ENCODE measurements around the gene CRHR1. TPM values are rescaled to one million over a fixed set of nuclear protein-coding genes. Genes with fewer than 3 reads are reported as not detected.

The CRHR1 gene
- total RNA-seq, 3 donors from 2014 or later: 1.6 to 2.8 TPM; not detected in 1

DNA sequence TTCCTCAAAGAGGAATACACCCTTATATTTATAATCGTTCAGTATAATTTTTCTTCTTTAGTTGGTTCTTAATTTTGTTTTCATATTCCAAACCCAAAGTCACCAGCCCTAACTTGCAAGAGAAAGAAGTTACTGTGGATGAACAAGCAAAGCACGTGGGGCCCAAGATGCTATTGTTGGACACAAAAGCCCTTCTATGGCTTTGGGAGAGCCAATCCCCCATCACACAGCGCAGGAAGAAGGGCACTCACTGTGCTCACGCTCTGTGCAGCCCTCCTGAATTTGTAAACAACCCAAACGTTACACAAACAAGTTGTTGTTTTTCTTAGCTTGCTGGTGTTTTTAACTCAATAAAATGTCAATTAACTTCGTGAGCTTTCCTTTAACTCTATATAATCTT is 83.1 kb downstream of the CRHR1 start:
- no peaks in the 10 kb centered on the region for H3K4me1 ChIP-seq
- TF ChIP-seq CTCF (IDR thresholded peaks at IDR 0.05): no peak
- no peak for TF ChIP-seq POLR2A (IDR thresholded peaks at IDR 0.05)
- no peak for TF ChIP-seq POLR2AphosphoS5 (IDR thresholded peaks at IDR 0.05)
- H3K36me3 ChIP-seq: no peaks in the 10 kb centered on the region
- no peak overlapping the region for H3K27ac ChIP-seq
- no peak overlapping the region for H3K4me3 ChIP-seq
- H3K9me3 ChIP-seq: no peaks in the 10 kb centered on the region
- intact Hi-C loops (cut with DNase I; ENCODE audit: low total_unique reads): no loop called here
- DNase-seq (ENCODE audit: low spot score in 2 of 2): no peak
- no peaks in the 10 kb centered on the region for H3K27me3 ChIP-seq

DNA sequence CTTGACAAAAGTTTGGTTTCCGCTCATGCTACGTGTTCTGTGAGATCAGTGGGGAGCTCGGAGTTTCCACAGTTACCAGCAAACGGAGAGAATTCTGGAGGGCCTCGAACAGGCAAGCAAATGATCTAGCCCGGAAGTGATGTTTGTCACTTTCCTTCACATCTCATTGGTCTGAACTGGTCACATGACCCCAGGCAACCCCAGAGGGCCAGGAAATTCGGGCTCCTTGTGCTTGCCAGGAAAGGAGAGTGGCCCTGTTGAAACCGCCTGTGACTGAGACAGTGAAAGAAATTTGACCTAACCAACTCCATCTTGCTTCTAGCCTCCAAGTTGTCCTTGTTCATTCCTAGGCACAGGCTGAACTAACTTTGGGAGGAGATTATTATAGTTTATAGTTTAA is 83.6 kb downstream of the CRHR1 start:
- no peak for DNase-seq (ENCODE audit: low spot score in 2 of 2)
- intact Hi-C loops (cut with DNase I; ENCODE audit: low total_unique reads): no loop called here
- no peaks in the 10 kb centered on the region for H3K27me3 ChIP-seq

DNA sequence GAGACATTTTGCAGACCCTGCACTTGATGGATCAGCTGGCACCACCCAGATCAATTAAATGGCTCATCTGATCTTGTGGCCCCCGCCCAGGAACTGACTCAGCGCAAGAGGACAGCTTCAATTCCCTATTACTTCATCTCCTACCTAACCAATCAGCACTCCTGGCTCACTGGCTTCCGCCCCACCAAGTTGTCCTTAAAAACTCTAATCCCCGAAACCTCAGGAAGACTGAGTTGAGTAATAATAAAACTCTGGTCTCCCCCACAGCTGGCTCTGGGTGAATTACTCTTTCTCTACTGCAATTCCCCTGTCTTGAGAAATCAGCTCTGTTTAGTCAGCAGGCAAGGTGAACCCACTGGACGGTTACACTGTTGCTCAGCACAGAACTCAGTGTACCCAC is 84.2 kb downstream of the CRHR1 start:
- Histone ChIP-seq H3K27ac (no peak overlapping the region), H3K9me3 (no peaks in the 10 kb centered on the region), H3K27me3 (no peaks in the 10 kb centered on the region), H3K4me1 (no peaks in the 10 kb centered on the region), H3K4me3 (no peak overlapping the region), H3K36me3 (no peaks in the 10 kb centered on the region)
- intact Hi-C loops (cut with DNase I; ENCODE audit: low total_unique reads): no loop called here
- no peak for DNase-seq (ENCODE audit: low spot score in 2 of 2)
- TF ChIP-seq POLR2A (IDR thresholded peaks at IDR 0.05) (no peak), POLR2AphosphoS5 (IDR thresholded peaks at IDR 0.05) (no peak), CTCF (IDR thresholded peaks at IDR 0.05) (no peak)

More for the DNA sequence above, 83.6 kb downstream of the CRHR1 start:
- Histone ChIP-seq H3K36me3 (no peaks in the 10 kb centered on the region), H3K4me3 (no peak overlapping the region), H3K9me3 (no peaks in the 10 kb centered on the region), H3K27ac (no peak overlapping the region), H3K4me1 (no peaks in the 10 kb centered on the region)
- TF ChIP-seq POLR2AphosphoS5 (IDR thresholded peaks at IDR 0.05) (no peak), POLR2A (IDR thresholded peaks at IDR 0.05) (no peak), CTCF (IDR thresholded peaks at IDR 0.05) (no peak)

GRCh38 chr17:45869676-45870341 is 85.7 kb downstream of the CRHR1 start:
- Histone ChIP-seq H3K36me3 (no peaks in the 10 kb centered on the region), H3K4me3 (no peak overlapping the region), H3K4me1 (no peaks in the 10 kb centered on the region), H3K9me3 (no peaks in the 10 kb centered on the region), H3K27ac (no peak overlapping the region), H3K27me3 (peaks cover 0 to under 1% of the 10 kb centered on the region in 2 donors)
- intact Hi-C loops (cut with DNase I; ENCODE audit: low total_unique reads): no loop called here
- TF ChIP-seq CTCF (IDR thresholded peaks at IDR 0.05) (no peak), POLR2AphosphoS5 (IDR thresholded peaks at IDR 0.05) (no peak), POLR2A (IDR thresholded peaks at IDR 0.05) (no peak)
- no peak for DNase-seq (ENCODE audit: low spot score in 2 of 2)

GRCh38 chr17:45870342-45870974 is 86.3 kb downstream of the CRHR1 start:
- DNase-seq (ENCODE audit: low spot score in 2 of 2): no peak

More at GRCh38 chr17:45870342-45870974, 86.3 kb downstream of the CRHR1 start:
- intact Hi-C loops (cut with DNase I; ENCODE audit: low total_unique reads): no loop called here
- Histone ChIP-seq H3K9me3 (no peaks in the 10 kb centered on the region), H3K27me3 (peaks cover 0 to 3% of the 10 kb centered on the region in 2 donors), H3K4me1 (no peaks in the 10 kb centered on the region), H3K4me3 (no peak overlapping the region), H3K36me3 (no peaks in the 10 kb centered on the region), H3K27ac (no peak overlapping the region)
- TF ChIP-seq CTCF (IDR thresholded peaks at IDR 0.05) (no peak), POLR2A (IDR thresholded peaks at IDR 0.05) (no peak), POLR2AphosphoS5 (IDR thresholded peaks at IDR 0.05) (no peak)
